IMR-90 (cell line): ENCODE data around the gene SOS1. TPM values are rescaled to one million over a fixed set of nuclear protein-coding genes. Genes with fewer than 3 reads are reported as not detected.

ENCODE experiments used
- ATAC-seq: fragments of 200-7000 bp; cut with Tn5 transposase; 2 replicates; pipeline ENCODE4 v1.9.1; 2020; ENCODE audit warnings: low read depth, mild to moderate bottlenecking, moderate library complexity
- BruUV-seq: library from RNA; stranded (reverse); fragments of 400-500 nt; replicated peaks from 2 replicates; lab custom pipeline; 2021; lab: Mats Ljungman, UMichigan
- CTCF ChIA-PET: fragments of 300-600 bp; formaldehyde crosslinking; extraction: SDS; loops from one replicate; lab custom pipeline; 2021; ENCODE audit warnings: antibody characterized with exemption; lab: Yijun Ruan, JAX
- POLR2A ChIA-PET: fragments of 300-600 bp; sonication (Branson Sonifier 250); formaldehyde crosslinking; loops from one replicate; lab custom pipeline; 2022; ENCODE audit warnings: antibody characterized with exemption; ENCODE audit not compliant: unreplicated experiment; lab: Charles Lee
- DNase-seq: peaks from one replicate; pipeline ENCODE4 v3.0.0; 2013
- H2AFZ ChIP-seq: replicated peaks from 2 replicates; pipeline ENCODE3; 2013; ENCODE audit warnings: low read length, mild to moderate bottlenecking; ENCODE audit not compliant: poor library complexity
- H2AK5ac ChIP-seq: 2 replicates; pipeline ENCODE4 v1.6.1; 2013; ENCODE audit warnings: low read depth, low read length, inconsistent platforms
- H2AK9ac ChIP-seq: replicated peaks from 2 replicates; pipeline ENCODE3; 2013; ENCODE audit warnings: mild to moderate bottlenecking, low read depth, low read length, moderate library complexity; ENCODE audit not compliant: poor library complexity
- H2BK120ac ChIP-seq: 2 replicates; pipeline ENCODE4 v1.6.1; 2013; ENCODE audit warnings: low read depth, low read length, inconsistent platforms
- H2BK15ac ChIP-seq: 3 replicates; pipeline ENCODE4 v1.6.1; 2013; ENCODE audit warnings: low read depth, low read length, inconsistent platforms
- H2BK20ac ChIP-seq: 2 replicates; pipeline ENCODE4 v1.6.1; 2013; ENCODE audit warnings: low read depth, mild to moderate bottlenecking, inconsistent platforms, low read length, moderate library complexity
- H2BK5ac ChIP-seq: 2 replicates; pipeline ENCODE4 v1.6.1; 2013; ENCODE audit warnings: mild to moderate bottlenecking, low read depth, low read length, inconsistent platforms; ENCODE audit not compliant: poor library complexity, severe bottlenecking
- H3K14ac ChIP-seq: replicated peaks from 2 replicates; pipeline ENCODE4 v1.6.1; 2013; ENCODE audit warnings: low read depth, low read length, inconsistent platforms
- H3K18ac ChIP-seq: 2 replicates; pipeline ENCODE4 v1.6.1; 2013; ENCODE audit warnings: low read depth, low read length, control low read depth
- H3K23ac ChIP-seq: 2 replicates; pipeline ENCODE4 v1.6.1; 2013; ENCODE audit warnings: low read depth, low read length, inconsistent platforms
- H3K27ac ChIP-seq: 2 replicates; pipeline ENCODE4 v1.5.1; 2013; ENCODE audit warnings: mild to moderate bottlenecking, control low read depth, low read length; ENCODE audit not compliant: insufficient read depth
- H3K27me3 ChIP-seq: 2 replicates; pipeline ENCODE4 v1.6.1; 2013; ENCODE audit warnings: low read length; ENCODE audit not compliant: control insufficient read depth, insufficient read depth
- H3K36me3 ChIP-seq: 2 replicates; pipeline ENCODE4 v1.6.1; 2013; ENCODE audit warnings: low read length, mixed read lengths; ENCODE audit not compliant: control insufficient read depth, insufficient read depth
- H3K4ac ChIP-seq: 2 replicates; pipeline ENCODE4 v1.6.1; 2013; ENCODE audit warnings: low read depth, low read length, inconsistent platforms
- H3K4me1 ChIP-seq: 2 replicates; pipeline ENCODE4 v1.6.1; 2013; ENCODE audit warnings: low read length, mixed read lengths; ENCODE audit not compliant: control insufficient read depth, insufficient read depth
- H3K4me2 ChIP-seq: 2 replicates; pipeline ENCODE4 v1.6.1; 2013; ENCODE audit warnings: low read depth, mild to moderate bottlenecking, control low read depth, low read length, moderate library complexity
- H3K4me3 ChIP-seq: 2 replicates; pipeline ENCODE4 v1.5.1; 2013; ENCODE audit warnings: low read depth, mild to moderate bottlenecking, control low read depth, low read length, moderate library complexity; ENCODE audit not compliant: insufficient read depth
- H3K56ac ChIP-seq: 2 replicates; pipeline ENCODE4 v1.6.1; 2013; ENCODE audit warnings: low read length, inconsistent platforms; ENCODE audit not compliant: insufficient read depth; ENCODE audit errors: extremely low read depth
- H3K79me1 ChIP-seq, 2 experiments: 2 replicates each; pipeline ENCODE4 v1.6.1; 2013; ENCODE audit warnings: low read length in 2 of 2, inconsistent platforms in 1 of 2, low read depth in 1 of 2
- H3K9ac ChIP-seq: 2 replicates; pipeline ENCODE4 v1.6.1; 2013; ENCODE audit warnings: low read depth, low read length, control low read depth
- H3K9me1 ChIP-seq: 2 replicates; pipeline ENCODE4 v1.6.1; 2013; ENCODE audit warnings: low read length, inconsistent platforms; ENCODE audit not compliant: insufficient read depth
- H3K9me3 ChIP-seq: 2 replicates; pipeline ENCODE4 v1.6.1; 2013; ENCODE audit warnings: low read length; ENCODE audit not compliant: control insufficient read depth, insufficient read depth
- H4K20me1 ChIP-seq: 2 replicates; pipeline ENCODE4 v1.6.1; 2013; ENCODE audit warnings: low read length, inconsistent platforms; ENCODE audit not compliant: insufficient read depth
- H4K5ac ChIP-seq: 2 replicates; pipeline ENCODE4 v1.6.1; 2013; ENCODE audit warnings: mild to moderate bottlenecking, low read depth, low read length, control low read depth
- H4K8ac ChIP-seq, 2 experiments: 2 replicates each; pipeline ENCODE4 v1.6.1; 2013; ENCODE audit warnings: low read depth in 2 of 2, low read length in 2 of 2, control low read depth in 1 of 2, inconsistent platforms in 1 of 2
- H4K91ac ChIP-seq: 2 replicates; pipeline ENCODE4 v1.6.1; 2013; ENCODE audit warnings: low read depth, low read length, inconsistent platforms; ENCODE audit not compliant: insufficient read depth
- BHLHE40 ChIP-seq: fragments of 150-350 bp; IDR thresholded peaks from 2 replicates; pipeline ENCODE4 v1.6.1; 2016; ENCODE audit warnings: mild to moderate bottlenecking, low read depth, low read length
- CEBPB ChIP-seq: IDR thresholded peaks from 2 replicates; pipeline ENCODE4 v1.6.1; 2012; ENCODE audit warnings: low read depth, low read length, improper control_type of control experiment
- CHD1 ChIP-seq: IDR thresholded peaks from 2 replicates; pipeline ENCODE4 v1.6.1; 2012; ENCODE audit warnings: low read depth, low read length, improper control_type of control experiment
- CTCF ChIP-seq: conservative IDR thresholded peaks from 2 replicates; pipeline ENCODE4 v1.5.1; 2012; ENCODE audit warnings: mild to moderate bottlenecking, low read depth, low read length, improper control_type of control experiment
- FOS ChIP-seq: fragments of 150-350 bp; IDR thresholded peaks from 2 replicates; pipeline ENCODE4 v1.6.1; 2016; ENCODE audit warnings: low read depth, low read length
- MAFK ChIP-seq: IDR thresholded peaks from 2 replicates; pipeline ENCODE4 v1.6.1; 2012; ENCODE audit warnings: low read depth, low read length, improper control_type of control experiment
- MAZ ChIP-seq: IDR thresholded peaks from 2 replicates; pipeline ENCODE4 v1.6.1; 2012; ENCODE audit warnings: low read depth, mild to moderate bottlenecking, low read length, improper control_type of control experiment, moderate library complexity, borderline replicate concordance
- MXI1 ChIP-seq: IDR thresholded peaks from 2 replicates; pipeline ENCODE4 v1.6.1; 2012; ENCODE audit warnings: low read depth, mild to moderate bottlenecking, low read length, moderate library complexity, borderline replicate concordance
- NFE2L2 ChIP-seq: fragments of 150-350 bp; IDR thresholded peaks from 2 replicates; pipeline ENCODE4 v1.6.1; 2016; ENCODE audit warnings: low read depth, mild to moderate bottlenecking, low read length
- POLR2A ChIP-seq: IDR thresholded peaks from 2 replicates; pipeline ENCODE4 v1.6.1; 2012; ENCODE audit warnings: mild to moderate bottlenecking, low read depth, low read length
- RAD21 ChIP-seq: IDR thresholded peaks from 2 replicates; pipeline ENCODE4 v1.6.1; 2012; ENCODE audit warnings: low read length, improper control_type of control experiment
- RFX5 ChIP-seq: IDR thresholded peaks from 2 replicates; pipeline ENCODE4 v1.8.0; 2012; ENCODE audit warnings: low read depth, mild to moderate bottlenecking, low read length, moderate library complexity
- SMC3 ChIP-seq: fragments of 150-350 bp; IDR thresholded peaks from 2 replicates; pipeline ENCODE4 v1.6.1; 2016; ENCODE audit warnings: low read depth, mild to moderate bottlenecking, antibody characterized with exemption, low read length, moderate library complexity
- USF2 ChIP-seq: fragments of 150-350 bp; IDR thresholded peaks from 2 replicates; pipeline ENCODE4 v1.6.1; 2017; ENCODE audit warnings: mild to moderate bottlenecking, antibody characterized with exemption, low read length, low read depth
- WGBS, 2 experiments: methylation state at CpG; one replicate each; pipeline versions ENCODE4 v1.1.5 to v1.1.7; 2013; ENCODE audit warnings: missing lambda C conversion rate in 2 of 2; ENCODE audit not compliant: insufficient read length in 1 of 2; ENCODE audit errors: extremely low coverage in 2 of 2; 5-methylcytosine and 5-hydroxymethylcytosine counted together
- dilution Hi-C: fragments of 300-500 bp; cut with HindIII; formaldehyde crosslinking; loops from one replicate; pipeline ENCODE4 v1.14.3; 2018; ENCODE audit warnings: low sequenced_read_pairs; ENCODE audit not compliant: unreplicated experiment
- in situ Hi-C: fragments of 300-500 bp; cut with MboI; formaldehyde crosslinking; loops from 3 replicates; pipeline ENCODE4 v1.14.3; 2019; ENCODE audit warnings: low sequenced_read_pairs, inconsistent platforms, mixed read lengths
- intact Hi-C: fragments of 100-400 bp; cut with micrococcal nuclease; formaldehyde crosslinking; loops from 2 replicates; pipeline ENCODE4 v1.10.0; 2022
- polyA plus RNA-seq, 3 experiments: library from polyadenylated mRNA; depleted of rRNA; stranded (reverse); fragments of >200 nt; gene quantifications; 2 replicates each; pipeline ENCODE4 v1.2.3, GENCODE V29; 2012; ENCODE audit warnings: low replicate concordance in 1 of 3
- total RNA-seq: library from RNA; depleted of rRNA; stranded (reverse); fragments of >200 nt; gene quantifications from 2 replicates; pipeline ENCODE4 v1.2.3, GENCODE V29; 2012
- TF ChIP-seq, protein P1 (sequence below): fragments of 150-350 bp; IDR thresholded peaks from 2 replicates; pipeline ENCODE4 v1.6.1; 2016; ENCODE audit warnings: low read depth, mild to moderate bottlenecking, low read length, moderate library complexity, borderline replicate concordance

SOS1 gene
- total and polyA plus RNA-seq, 2 of the 4 experiments (the other 2 are of a cell fraction): 8.2 to 11.2 TPM

DNA sequence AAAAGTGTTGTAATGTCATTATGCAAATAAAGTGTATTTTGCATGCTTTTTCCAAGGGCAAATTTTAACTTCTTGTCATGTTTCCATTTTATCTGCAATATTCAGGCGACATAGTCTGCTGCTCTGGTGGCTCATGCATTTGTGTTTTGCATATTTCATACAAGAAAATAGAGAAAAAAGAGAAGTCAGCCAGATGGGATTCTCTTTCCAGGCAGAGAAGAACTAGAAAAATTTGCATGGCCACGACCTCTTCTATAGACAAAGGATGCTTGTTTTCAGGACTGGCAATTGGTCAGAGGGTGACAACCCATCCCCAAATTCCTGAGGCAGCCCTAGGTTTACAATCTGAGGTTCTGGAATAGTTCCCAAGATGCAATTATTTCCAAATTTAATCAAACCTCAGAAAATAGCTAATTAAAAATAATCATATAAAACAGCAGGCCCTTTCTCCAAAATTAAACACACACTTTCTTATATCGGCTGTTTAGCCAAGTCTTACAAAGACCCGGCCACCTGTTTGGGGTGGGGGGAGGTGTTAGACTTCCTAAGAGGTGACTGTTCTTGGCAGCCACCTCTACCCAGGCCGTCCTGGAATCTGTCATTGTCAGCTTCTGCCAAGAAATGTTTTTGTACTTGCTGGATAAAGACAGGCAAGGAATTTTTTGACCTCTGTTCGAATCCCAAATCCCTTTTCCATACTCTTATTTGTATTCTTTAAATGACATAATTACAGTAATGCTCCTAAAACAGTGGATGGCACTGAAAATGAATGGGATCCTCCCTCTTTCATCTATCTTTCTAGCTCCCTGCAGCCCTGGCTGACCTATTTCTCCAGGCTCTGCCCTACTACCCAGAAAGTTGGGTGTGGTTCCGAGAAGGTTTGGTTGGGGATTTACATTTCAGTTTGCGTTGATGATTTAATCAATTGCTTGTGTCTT lies 20.8 kb upstream of the SOS1 start:
- no peak for TF ChIP-seq RFX5
- no peak for TF ChIP-seq BHLHE40
- TF ChIP-seq, protein P1, sequence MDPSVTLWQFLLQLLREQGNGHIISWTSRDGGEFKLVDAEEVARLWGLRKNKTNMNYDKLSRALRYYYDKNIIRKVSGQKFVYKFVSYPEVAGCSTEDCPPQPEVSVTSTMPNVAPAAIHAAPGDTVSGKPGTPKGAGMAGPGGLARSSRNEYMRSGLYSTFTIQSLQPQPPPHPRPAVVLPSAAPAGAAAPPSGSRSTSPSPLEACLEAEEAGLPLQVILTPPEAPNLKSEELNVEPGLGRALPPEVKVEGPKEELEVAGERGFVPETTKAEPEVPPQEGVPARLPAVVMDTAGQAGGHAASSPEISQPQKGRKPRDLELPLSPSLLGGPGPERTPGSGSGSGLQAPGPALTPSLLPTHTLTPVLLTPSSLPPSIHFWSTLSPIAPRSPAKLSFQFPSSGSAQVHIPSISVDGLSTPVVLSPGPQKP: no peak
- no peak for TF ChIP-seq USF2
- TF ChIP-seq CTCF: no peak
- no peak for TF ChIP-seq CEBPB
- TF ChIP-seq MAFK: no peak
- TF ChIP-seq FOS: no peak
- TF ChIP-seq CHD1: no peak
- no peak for TF ChIP-seq RAD21
- no peak for TF ChIP-seq SMC3
- TF ChIP-seq MAZ: no peak
- TF ChIP-seq MXI1: no peak
- no peak for TF ChIP-seq POLR2A
- no peak for TF ChIP-seq NFE2L2
- ATAC-seq (peak; percentile 32; the same call in 1 of the 2 replicates), DNase-seq (no peak)
- H3K18ac ChIP-seq: no peak overlapping the region
- no peak overlapping the region for H4K8ac ChIP-seq
- no peak overlapping the region for H4K91ac ChIP-seq
- no peak overlapping the region for H3K27ac ChIP-seq
- no peaks in the 10 kb centered on the region for H3K36me3 ChIP-seq
- dilution Hi-C loops: no loop called here
- CTCF ChIA-PET: no interaction called here
- H3K14ac ChIP-seq: no peak overlapping the region
- H2BK20ac ChIP-seq: no peak overlapping the region
- no peak overlapping the region for H3K4me2 ChIP-seq
- H3K23ac ChIP-seq: no peak overlapping the region
- H2AK9ac ChIP-seq: no peak overlapping the region
- H3K4ac ChIP-seq: no peak overlapping the region
- H3K4me1 ChIP-seq: no peaks in the 10 kb centered on the region
- no peak overlapping the region for H2AFZ ChIP-seq
- WGBS, 2 experiments: no CpG with 5 or more reads among the region's 8 CpGs
- no peak overlapping the region for H4K5ac ChIP-seq
- intact Hi-C loops: no loop called here
- no peak overlapping the region for H2AK5ac ChIP-seq
- no TSS peak for BruUV-seq
- no peaks in the 10 kb centered on the region; the same call in 1 of the 2 replicates for H3K27me3 ChIP-seq
- no peak overlapping the region for H2BK15ac ChIP-seq
- no peaks in the 10 kb centered on the region for H4K20me1 ChIP-seq
- no peak overlapping the region for H3K56ac ChIP-seq
- no peak overlapping the region for H2BK120ac ChIP-seq
- in situ Hi-C loops: no loop called here
- no peaks in the 10 kb centered on the region for H3K9me1 ChIP-seq
- POLR2A ChIA-PET: no interaction called here
- H2BK5ac ChIP-seq: no peak overlapping the region
- H3K79me1 ChIP-seq: no peaks in the 10 kb centered on the region
- no peak overlapping the region for H3K9ac ChIP-seq
- no peaks in the 10 kb centered on the region for H3K9me3 ChIP-seq
- H3K4me3 ChIP-seq: no peak overlapping the region
